Stimulated activated CD4-positive, alpha-beta T cell treated with anti-CD3 and anti-CD28 coated beads, TNF-alpha, amount 100 ng/mL, for 1 hour (primary cell): ENCODE data around the gene ELOVL4.

ENCODE experiments used
- DNase-seq, 3 donors: peaks; one replicate each; pipeline ENCODE4 v3.0.0-alpha.2; 2020; ENCODE audit warnings: low read depth in 3 of 3, low spot score in 1 of 3

ELOVL4 gene

GRCh38 chr6:79947191-79948186 lies at the start of gene ELOVL4:
Gene ELOVL4, minus strand, starts transcription at chr6:79947553. Its CDS starts 274 bp downstream, at chr6:79947279.
- DNase-seq: peak in 2 of 3 donors; percentile 18 to 35

- no peak for DNase-seq
Observed at GRCh38 chr6:79993911-79994309, 46.6 kb upstream of the ELOVL4 start.

- DNase-seq: no peak
Observed at GRCh38 chr6:79993012-79993910, 45.9 kb upstream of the ELOVL4 start.

- DNase-seq: no peak
Observed at GRCh38 chr6:79989641-79990040, 42.3 kb upstream of the ELOVL4 start.

GRCh38 chr6:79985128-79985527 lies 37.8 kb upstream of the ELOVL4 start:
- DNase-seq: no peak

GRCh38 chr6:79984261-79984660 lies 36.9 kb upstream of the ELOVL4 start:
- DNase-seq: no peak

- no peak for DNase-seq
Observed at GRCh38 chr6:79981652-79982051, 34.3 kb upstream of the ELOVL4 start.

- DNase-seq: no peak
Observed at GRCh38 chr6:79971193-79971592, 23.8 kb upstream of the ELOVL4 start.

GRCh38 chr6:79969784-79970183 lies 22.4 kb upstream of the ELOVL4 start:
- DNase-seq: no peak

GRCh38 chr6:79967178-79967577 lies 19.8 kb upstream of the ELOVL4 start:
- DNase-seq: no peak

GRCh38 chr6:79964607-79965081 lies 17.3 kb upstream of the ELOVL4 start:
- DNase-seq: no peak

GRCh38 chr6:79954849-79955248 lies 7.5 kb upstream of the ELOVL4 start:
- DNase-seq: no peak

GRCh38 chr6:79949233-79949632 lies 1.9 kb upstream of the ELOVL4 start:
- peak in 1 of 3 donors; percentile 1 for DNase-seq

- DNase-seq: no peak
Observed at GRCh38 chr6:79946272-79947190, 822 bp downstream of the ELOVL4 start.

GRCh38 chr6:79943133-79943532 lies 4.2 kb downstream of the ELOVL4 start:
- no peak for DNase-seq

- DNase-seq: no peak
Observed at GRCh38 chr6:79941489-79942151, 5.7 kb downstream of the ELOVL4 start.

GRCh38 chr6:79928478-79928998 lies 18.8 kb downstream of the ELOVL4 start:
- DNase-seq: no peak

GRCh38 chr6:79927758-79928157 lies 19.6 kb downstream of the ELOVL4 start:
- DNase-seq: no peak

- no peak for DNase-seq
Observed at GRCh38 chr6:79923270-79923669, 24.1 kb downstream of the ELOVL4 start.

- no peak for DNase-seq
Observed at GRCh38 chr6:79922018-79922417, 25.3 kb downstream of the ELOVL4 start.
